ENCODE data around the gene GSTT2B. TPM values are rescaled to one million over a fixed set of nuclear protein-coding genes. Genes with fewer than 3 reads are reported as not detected.
"Not testable (repeated sequence)": the region's sequence is repeated elsewhere in the genome, so short reads cannot be mapped to it uniquely, and the experiment has no call there.

GSTT2B gene
- total RNA-seq, 2 experiments from 2014 or later = not detected

DNA sequence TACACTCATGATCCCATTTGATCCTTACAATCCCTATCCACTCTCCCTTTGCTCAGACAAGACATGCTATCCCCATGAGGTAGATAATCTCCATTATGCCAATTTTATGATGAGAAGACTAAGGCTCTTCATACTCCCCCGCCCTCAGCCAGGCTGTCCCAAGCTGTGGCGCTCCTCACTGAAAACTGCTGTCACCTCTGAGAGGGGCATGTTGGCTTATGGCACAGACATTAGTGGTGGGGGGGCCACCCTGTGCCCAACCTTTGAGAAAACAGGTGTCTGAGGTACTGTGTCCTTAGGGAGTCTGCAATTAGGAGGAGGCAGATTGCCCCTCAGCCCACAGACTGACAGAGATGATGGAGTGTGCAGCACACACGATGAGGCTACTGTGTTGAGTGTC is 8.1 kb upstream of the GSTT2B start:
- H3K27ac Mint-ChIP-seq = no peak overlapping the region
- peaks cover 7% of the 10 kb centered on the region for H3K4me1 Mint-ChIP-seq
- H3K27me3 Mint-ChIP-seq = no peaks in the 10 kb centered on the region
- H3K4me3 Mint-ChIP-seq = no peak overlapping the region
- no peak for DNase-seq
- H3K36me3 Mint-ChIP-seq = peaks cover 12% of the 10 kb centered on the region
- no peaks in the 10 kb centered on the region for H3K9me3 Mint-ChIP-seq

DNA sequence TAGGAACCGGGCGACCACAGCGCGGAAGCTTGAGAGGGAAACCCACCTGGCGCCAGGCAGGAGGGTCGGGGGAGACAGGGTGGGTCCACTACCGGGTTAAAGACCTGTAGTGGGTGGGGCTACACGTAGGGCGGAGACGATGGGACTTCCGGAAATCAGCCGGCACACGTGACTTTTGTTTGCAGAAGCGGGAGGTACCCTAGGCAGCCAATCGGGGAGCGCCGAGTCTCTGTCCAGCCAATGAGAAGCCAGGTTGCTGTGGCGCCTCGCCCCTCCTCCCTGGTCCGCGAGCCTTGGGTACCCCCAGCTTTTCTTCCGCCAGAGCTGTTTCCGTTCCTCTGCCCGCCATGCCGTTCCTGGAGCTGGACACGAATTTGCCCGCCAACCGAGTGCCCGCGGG is 5.6 kb upstream of the GSTT2B start, which contains the start of gene DDTL:
Gene DDTL, plus strand, starts transcription at position 321 of the 400 bp plus-strand sequence. Its CDS starts 27 bp downstream, at position 348.
- not testable (repeated sequence) for H3K9me3 Mint-ChIP-seq

DNA sequence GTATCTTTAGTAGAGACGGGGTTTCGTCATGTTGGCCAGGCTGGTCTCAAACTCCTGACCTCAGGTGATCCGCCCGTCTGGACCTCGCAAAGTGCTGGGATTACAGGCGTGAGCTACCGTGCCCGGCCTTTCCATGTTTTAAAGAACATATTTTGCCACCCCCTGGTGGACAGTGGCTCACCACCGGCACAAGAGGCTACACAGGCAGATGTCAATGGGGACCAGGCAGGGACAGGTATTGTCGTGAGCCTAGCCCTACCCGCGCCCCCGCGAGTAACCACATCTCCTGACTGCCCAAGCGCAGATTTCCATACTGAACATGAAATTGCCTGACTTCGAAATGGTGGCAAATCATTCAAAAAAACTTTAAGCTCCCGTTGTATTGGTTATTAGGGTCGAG is 5.1 kb upstream of the GSTT2B start:
- H3K4me1 Mint-ChIP-seq, DNase-seq, H3K4me3 Mint-ChIP-seq, H3K27me3 Mint-ChIP-seq, H3K27ac Mint-ChIP-seq, H3K9me3 Mint-ChIP-seq: not testable (repeated sequence)
- H3K36me3 Mint-ChIP-seq = peaks cover 12% of the 10 kb centered on the region

More for the DNA sequence above, 5.6 kb upstream of the GSTT2B start, which contains the start of gene DDTL:
- peaks cover 12% of the 10 kb centered on the region for H3K36me3 Mint-ChIP-seq
- DNase-seq, H3K27ac Mint-ChIP-seq, H3K4me1 Mint-ChIP-seq, H3K4me3 Mint-ChIP-seq, H3K27me3 Mint-ChIP-seq: not testable (repeated sequence)

DNA sequence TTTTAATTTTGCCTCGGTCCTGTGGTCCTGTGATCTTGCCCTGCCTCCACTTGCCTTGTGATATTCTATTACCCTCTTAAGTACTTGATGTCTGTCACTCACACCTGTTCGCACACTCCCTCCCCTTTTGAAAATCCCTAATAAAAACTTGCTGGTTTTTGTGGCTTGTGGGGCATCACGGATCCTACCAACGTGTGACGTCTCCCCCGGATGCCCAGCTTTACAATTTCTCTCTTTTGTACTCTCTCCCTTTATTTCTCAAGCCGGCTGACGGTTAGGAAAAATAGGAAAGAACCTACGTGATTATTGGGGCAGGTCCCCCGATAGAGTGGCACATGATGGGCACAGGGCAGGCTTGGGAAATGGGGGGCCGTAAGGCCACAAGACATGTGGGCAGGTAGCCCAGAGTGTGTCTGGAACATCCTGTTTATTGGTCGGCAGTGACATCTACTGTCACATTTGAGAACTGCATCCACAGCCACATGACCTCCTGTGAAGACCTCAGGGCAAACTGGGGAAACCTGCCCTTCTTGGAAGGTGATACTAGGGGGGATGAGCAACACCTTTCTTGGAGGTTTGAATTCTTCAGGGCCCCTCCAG is 4.6 kb downstream of the GSTT2B start:
- H3K4me1 Mint-ChIP-seq = not testable (repeated sequence)

DNA sequence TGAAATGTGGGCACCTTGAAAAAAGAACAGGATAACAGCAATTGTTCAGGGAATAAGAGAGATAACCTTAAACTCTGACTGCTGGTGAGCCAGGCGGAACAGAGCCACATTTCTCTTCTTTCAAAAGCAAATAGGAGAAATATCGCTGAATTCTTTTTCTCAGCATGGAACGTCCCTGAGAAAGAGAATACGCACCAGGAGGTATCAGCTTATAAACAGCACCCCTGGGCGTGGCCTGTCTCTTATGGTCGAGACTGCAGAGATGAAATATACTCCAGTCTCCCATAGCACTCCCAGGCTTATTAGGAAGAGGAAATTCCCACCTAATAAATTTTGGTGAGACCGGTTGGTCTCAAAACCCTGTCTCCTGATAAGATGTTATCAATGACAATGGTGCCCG is 5.1 kb downstream of the GSTT2B start:
- not testable (repeated sequence) for DNase-seq, H3K4me3 Mint-ChIP-seq, H3K36me3 Mint-ChIP-seq, H3K4me1 Mint-ChIP-seq, H3K9me3 Mint-ChIP-seq, H3K27me3 Mint-ChIP-seq, H3K27ac Mint-ChIP-seq

More for the DNA sequence above, 4.6 kb downstream of the GSTT2B start:
- H3K27ac Mint-ChIP-seq = peak overlapping the region; percentile 50
- H3K9me3 Mint-ChIP-seq, H3K27me3 Mint-ChIP-seq, H3K36me3 Mint-ChIP-seq, H3K4me3 Mint-ChIP-seq: not testable (repeated sequence)
- DNase-seq = peak; percentile 74

DNA sequence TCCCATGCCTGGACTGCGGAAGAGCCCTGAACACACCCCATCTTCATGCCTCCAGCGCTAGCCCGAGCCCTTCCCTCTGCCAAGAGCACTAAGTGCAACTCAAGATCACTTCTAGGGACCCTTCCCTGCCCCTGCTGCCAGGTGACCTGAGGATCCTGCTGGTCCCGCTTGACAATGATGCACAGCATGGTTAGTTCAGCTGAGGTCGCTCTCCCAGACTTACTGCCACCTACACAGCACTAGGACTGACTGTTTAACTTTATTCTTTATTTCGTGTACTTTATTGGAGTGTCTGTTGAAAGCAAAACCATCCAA is 6.0 kb downstream of the GSTT2B start:
- not testable (repeated sequence) for H3K4me3 Mint-ChIP-seq, H3K27me3 Mint-ChIP-seq, DNase-seq, H3K4me1 Mint-ChIP-seq, H3K36me3 Mint-ChIP-seq, H3K9me3 Mint-ChIP-seq, H3K27ac Mint-ChIP-seq

DNA sequence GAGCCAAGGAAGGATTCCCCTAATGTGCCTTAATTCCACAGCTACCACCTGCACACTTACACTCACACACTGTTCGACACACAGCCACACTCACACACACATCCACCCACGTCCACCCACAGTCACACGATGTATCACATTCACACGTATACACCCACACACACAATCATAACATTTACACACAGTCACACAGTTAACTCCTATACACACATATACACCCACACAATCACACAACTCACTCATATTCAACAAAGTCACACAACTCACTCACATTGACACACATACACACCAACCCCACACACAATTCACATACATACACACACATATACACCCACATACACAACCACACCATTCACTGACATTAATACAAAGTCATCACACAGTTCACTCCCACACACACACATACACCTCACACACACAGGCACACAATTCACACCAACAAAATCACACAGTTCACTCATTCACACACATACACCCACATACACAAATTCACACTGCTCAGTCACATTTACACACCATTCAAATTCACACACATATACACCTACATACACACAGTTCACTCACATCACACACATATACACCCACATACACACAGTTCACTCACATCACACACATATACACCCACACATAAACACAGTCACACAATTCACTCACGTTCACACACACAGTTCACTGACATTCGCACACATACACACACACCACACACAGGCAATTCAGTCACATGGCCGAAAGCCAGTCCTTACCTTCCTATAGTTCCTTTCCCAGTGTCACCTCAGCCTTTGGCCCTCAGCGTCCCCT is 6.6 kb downstream of the GSTT2B start:
- H3K9me3 Mint-ChIP-seq, H3K27me3 Mint-ChIP-seq, H3K36me3 Mint-ChIP-seq, H3K27ac Mint-ChIP-seq, H3K4me3 Mint-ChIP-seq, DNase-seq, H3K4me1 Mint-ChIP-seq: not testable (repeated sequence)

DNA sequence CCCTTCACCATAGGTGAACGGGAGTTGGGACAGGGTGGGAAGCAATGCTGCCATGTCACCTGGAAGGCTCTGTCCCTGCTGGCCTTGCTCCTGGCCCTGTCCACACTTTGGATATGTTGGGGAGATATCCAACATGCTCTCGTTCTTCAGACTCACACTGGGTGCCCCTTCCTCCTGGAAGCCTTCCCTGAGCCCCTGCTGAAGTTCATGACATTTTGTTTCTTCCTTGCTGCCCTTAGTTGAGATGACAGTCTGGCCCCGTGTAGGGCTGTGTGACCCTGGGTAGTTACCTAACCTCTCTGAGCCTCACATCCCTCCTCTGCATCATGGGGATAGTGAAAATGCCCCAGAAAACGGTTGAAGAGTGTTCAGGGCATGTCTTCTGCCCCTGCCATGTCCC is 7.5 kb downstream of the GSTT2B start:
- not testable (repeated sequence) for H3K36me3 Mint-ChIP-seq, H3K4me1 Mint-ChIP-seq, H3K4me3 Mint-ChIP-seq, DNase-seq, H3K27me3 Mint-ChIP-seq, H3K9me3 Mint-ChIP-seq, H3K27ac Mint-ChIP-seq

DNA sequence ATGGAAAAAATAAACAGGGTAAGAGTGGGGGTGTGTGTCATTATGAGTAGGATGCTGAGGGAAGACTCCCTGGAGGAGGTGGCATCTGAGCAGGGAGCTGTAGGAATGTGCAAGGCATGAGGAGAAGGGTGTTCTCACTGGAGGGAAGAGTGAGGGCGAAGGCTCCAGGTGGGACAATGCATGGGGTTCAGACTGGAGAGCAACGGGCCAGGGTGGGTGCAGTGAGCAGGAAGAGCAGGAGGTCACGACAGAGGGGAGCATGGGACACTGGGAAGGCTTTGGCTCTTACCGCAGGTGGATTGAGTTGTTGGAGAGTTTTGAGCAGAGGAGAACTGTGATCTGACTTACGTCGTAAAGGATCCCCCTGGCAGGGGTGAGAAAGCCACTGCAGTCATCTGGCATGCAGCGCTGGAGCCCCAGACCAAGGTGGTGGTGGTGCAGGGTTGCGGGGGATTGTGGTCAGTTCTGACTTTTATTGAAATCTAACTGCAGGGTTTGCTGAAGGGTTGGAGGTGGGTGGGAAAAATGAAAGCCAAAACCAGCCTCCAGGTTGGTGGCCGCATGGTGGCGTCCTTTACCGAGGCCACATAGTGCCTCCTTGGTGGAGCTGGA is 8.1 kb downstream of the GSTT2B start:
- not testable (repeated sequence) for H3K4me1 Mint-ChIP-seq

DNA sequence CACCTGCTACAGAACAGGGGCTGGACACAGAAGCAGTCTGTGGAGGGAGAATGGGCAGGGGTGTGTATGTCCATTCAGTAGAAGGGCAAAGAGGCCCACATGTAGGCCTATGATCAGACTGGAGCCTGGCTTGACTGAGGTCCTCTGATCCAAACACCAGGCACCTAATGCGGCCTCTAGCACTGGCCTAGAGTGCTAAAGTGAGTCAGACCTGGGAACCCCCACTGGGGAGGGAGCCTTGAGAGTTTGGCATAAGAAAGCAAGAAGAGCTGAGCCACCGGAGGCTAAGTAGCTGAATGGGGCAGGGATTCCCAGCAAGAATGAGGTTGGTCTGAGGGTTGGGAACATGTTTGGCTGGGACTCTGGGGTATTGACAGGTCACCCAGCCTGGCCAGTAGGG is 9.6 kb downstream of the GSTT2B start:
- H3K4me3 Mint-ChIP-seq, H3K4me1 Mint-ChIP-seq, H3K27me3 Mint-ChIP-seq, DNase-seq, H3K36me3 Mint-ChIP-seq, H3K9me3 Mint-ChIP-seq, H3K27ac Mint-ChIP-seq: not testable (repeated sequence)

More for the DNA sequence above, 8.1 kb downstream of the GSTT2B start:
- DNase-seq, H3K9me3 Mint-ChIP-seq, H3K4me3 Mint-ChIP-seq, H3K36me3 Mint-ChIP-seq, H3K27ac Mint-ChIP-seq, H3K27me3 Mint-ChIP-seq: not testable (repeated sequence)

DNA sequence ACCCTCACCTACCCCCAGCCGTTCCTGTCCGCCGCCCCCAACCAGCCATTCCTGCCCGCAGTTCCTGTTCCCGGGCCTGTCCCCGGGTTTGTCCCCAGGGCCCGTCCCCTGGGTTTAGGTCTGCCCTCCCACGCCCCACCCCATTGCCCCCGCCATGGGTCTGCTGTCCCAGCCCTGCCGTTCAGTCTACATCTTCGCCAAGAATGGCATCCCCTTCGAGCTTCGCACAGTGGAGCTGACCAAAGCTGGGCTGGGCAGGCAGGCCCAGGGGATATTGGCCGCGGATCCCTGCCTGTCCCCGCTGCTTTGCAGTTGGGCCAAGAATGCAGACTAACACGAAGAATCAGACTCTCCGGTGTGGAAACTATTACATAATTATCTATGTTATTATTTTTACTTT is 11.2 kb downstream of the GSTT2B start:
- H3K27me3 Mint-ChIP-seq, H3K36me3 Mint-ChIP-seq, H3K9me3 Mint-ChIP-seq, H3K4me1 Mint-ChIP-seq, H3K4me3 Mint-ChIP-seq, DNase-seq, H3K27ac Mint-ChIP-seq: not testable (repeated sequence)

DNA sequence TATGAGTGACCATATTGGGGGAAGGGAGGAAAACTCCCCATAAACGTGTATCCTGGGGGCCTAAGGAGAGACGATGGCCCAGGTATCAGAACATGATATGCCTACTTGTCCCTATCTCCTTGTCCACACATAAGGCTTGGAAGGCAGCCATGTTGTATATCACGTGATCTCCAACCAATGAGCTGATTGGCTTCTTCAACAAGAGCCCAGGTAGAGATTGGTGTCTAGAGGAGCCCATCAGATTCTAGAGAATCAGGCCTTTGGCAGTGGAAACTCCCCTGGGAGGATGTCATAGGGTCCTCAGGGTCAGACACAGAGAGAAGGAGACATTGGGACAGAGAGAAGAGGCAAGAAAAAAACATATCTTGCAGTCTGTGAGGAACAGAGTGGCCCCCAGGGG is 13.6 kb downstream of the GSTT2B start:
- H3K9me3 Mint-ChIP-seq, H3K4me3 Mint-ChIP-seq, H3K36me3 Mint-ChIP-seq, H3K27me3 Mint-ChIP-seq, H3K27ac Mint-ChIP-seq, H3K4me1 Mint-ChIP-seq, DNase-seq: not testable (repeated sequence)

DNA sequence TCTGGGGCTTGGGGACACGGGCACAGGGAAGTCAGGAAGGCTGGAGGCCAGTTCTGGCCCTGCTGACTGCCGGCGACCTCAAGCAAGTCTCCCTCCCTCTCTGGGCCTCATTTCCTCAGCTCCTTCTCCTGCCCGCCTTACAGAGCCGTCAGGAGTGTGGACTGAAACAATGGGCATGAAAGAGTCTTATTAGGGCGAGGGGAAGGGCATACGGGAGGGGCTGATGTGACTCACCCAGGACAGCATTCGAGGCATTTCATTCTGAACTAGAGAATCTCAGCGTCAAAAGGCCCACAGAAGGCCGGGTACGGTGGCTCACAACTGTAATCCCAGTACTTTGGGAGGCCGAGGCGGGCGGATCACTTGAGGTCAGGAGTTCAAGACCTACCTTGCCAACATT is 20.8 kb downstream of the GSTT2B start:
- DNase-seq, H3K27ac Mint-ChIP-seq, H3K36me3 Mint-ChIP-seq, H3K4me3 Mint-ChIP-seq, H3K9me3 Mint-ChIP-seq, H3K4me1 Mint-ChIP-seq, H3K27me3 Mint-ChIP-seq: not testable (repeated sequence)

DNA sequence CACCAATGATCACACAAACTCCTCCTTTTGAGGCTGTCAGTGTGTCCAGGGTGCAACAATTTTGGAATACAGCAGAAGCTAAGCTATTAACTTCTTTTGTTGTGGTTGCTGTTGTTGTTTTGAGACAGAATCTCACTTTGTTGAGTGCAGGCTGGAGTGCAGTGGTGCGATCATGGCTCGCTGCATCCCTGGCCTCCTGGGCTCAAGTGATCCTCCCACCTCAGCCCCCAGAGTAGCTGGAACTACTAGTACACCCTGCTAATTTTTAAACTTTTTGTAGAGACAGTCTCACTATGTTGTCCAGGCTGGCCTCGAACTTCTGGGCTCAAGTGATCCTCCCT is 22.0 kb downstream of the GSTT2B start:
- Mint-ChIP-seq H3K27me3 (no peaks in the 10 kb centered on the region), H3K4me3 (no peak overlapping the region), H3K4me1 (no peaks in the 10 kb centered on the region), H3K9me3 (no peaks in the 10 kb centered on the region), H3K36me3 (no peaks in the 10 kb centered on the region), H3K27ac (no peak overlapping the region)
- no peak for DNase-seq

DNA sequence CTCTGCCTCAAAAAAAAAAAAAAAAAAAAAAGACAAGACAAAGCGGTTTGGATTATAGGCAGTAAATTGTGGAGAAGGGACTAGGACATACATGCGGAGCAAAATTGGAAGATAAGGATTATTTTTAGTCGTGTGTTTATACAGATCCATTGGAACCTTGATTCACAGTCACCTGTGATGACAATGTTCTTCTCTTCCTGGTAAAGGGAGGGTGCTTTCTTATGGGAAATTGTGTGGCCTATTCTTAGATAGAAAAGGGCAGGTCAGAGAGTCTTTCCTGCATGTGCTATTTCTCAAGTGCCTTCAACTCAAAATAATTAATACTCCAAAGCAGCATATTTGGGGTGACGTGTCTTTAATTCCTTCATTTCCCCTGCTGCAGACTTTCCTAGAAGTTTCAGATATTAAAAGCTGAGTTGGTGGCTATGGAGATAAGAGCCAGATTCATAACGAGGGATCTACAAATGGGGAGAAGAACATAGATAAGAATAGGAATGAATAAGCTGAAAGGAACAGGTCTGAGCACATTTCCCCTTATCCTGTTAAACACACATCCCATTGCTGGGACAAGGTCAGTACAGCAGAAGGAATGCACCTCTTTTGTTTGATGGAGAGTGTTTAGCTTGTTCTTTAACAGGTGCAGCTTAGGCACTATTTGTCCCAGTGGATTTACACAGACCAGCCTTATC is 22.5 kb downstream of the GSTT2B start:
- DNase-seq = no peak
- H3K4me1 Mint-ChIP-seq = no peaks in the 10 kb centered on the region
- no peaks in the 10 kb centered on the region for H3K36me3 Mint-ChIP-seq
- H3K9me3 Mint-ChIP-seq = no peaks in the 10 kb centered on the region
- H3K27me3 Mint-ChIP-seq = no peaks in the 10 kb centered on the region
- H3K27ac Mint-ChIP-seq = no peak overlapping the region
- H3K4me3 Mint-ChIP-seq = no peak overlapping the region
